ENCODE measurements around the gene ITGAL. TPM values are rescaled to one million over a fixed set of nuclear protein-coding genes. Genes with fewer than 3 reads are reported as not detected.

The ITGAL gene
- not detected in 2 replicates for total RNA-seq

GRCh38 chr16:30472328-30472942 lies at the start of gene ITGAL:
TSS of gene ITGAL (plus strand) at chr16:30472742. CDS start at chr16:30472838, 96 bp downstream.

GRCh38 chr16:30429678-30430427 lies 42.7 kb upstream of the ITGAL start, which contains the start of gene DCTPP1:
TSS of gene DCTPP1 (minus strand) at chr16:30430030. CDS start at chr16:30429980, 50 bp downstream.

GRCh38 chr16:30445408-30446202 lies 26.9 kb upstream of the ITGAL start, which contains the start of gene SEPHS2:
TSS of gene SEPHS2 (minus strand) at chr16:30445874. CDS start at chr16:30445727, 147 bp downstream.

GRCh38 chr16:30526137-30526822 lies 53.7 kb downstream of the ITGAL start, which contains the start of gene ZNF768:
TSS of gene ZNF768 (minus strand) at chr16:30526566. CDS start at chr16:30526413, 153 bp downstream.

GRCh38 chr16:30534368-30535105 lies 62.0 kb downstream of the ITGAL start, which contains the start of gene ZNF747:
TSS of gene ZNF747 (minus strand) at chr16:30534858. CDS start at chr16:30534679, 179 bp downstream.

GRCh38 chr16:30557957-30558788 lies 85.6 kb downstream of the ITGAL start, which contains the start of gene ZNF764:
TSS of gene ZNF764 (minus strand) at chr16:30558374. CDS start at chr16:30558182, 192 bp downstream.

GRCh38 chr16:30571445-30572322 lies 99.1 kb downstream of the ITGAL start, which contains the start of gene ZNF688:
TSS of gene ZNF688 (minus strand) at chr16:30571714. CDS start at chr16:30571629, 85 bp downstream.

Other genes with a start within 250 kb of the ITGAL start
- 2.0 TPM in 1 of 2 replicates, not detected in the other for gene NPIPB13, start 224.3 kb upstream of the ITGAL start, total RNA-seq
- gene CD2BP2, start 117.4 kb upstream of the ITGAL start, total RNA-seq: 47.6 and 63.2 TPM in 2 replicates
- gene TBC1D10B, start 102.2 kb upstream of the ITGAL start, total RNA-seq: 33.5 and 36.0 TPM in 2 replicates
- gene MYL11, start 97.9 kb upstream of the ITGAL start, total RNA-seq: not detected in 2 replicates
- not detected in 2 replicates for gene SEPTIN1, start 90.2 kb upstream of the ITGAL start, total RNA-seq
- gene ZNF48, start 77.3 kb upstream of the ITGAL start, total RNA-seq: 5.2 and 6.7 TPM in 2 replicates
- gene ZNF771, start 65.1 kb upstream of the ITGAL start, total RNA-seq: 7.7 and 9.0 TPM in 2 replicates
- 44.7 and 66.1 TPM in 2 replicates for gene DCTPP1, start 42.7 kb upstream of the ITGAL start, total RNA-seq
- gene SEPHS2, start 26.9 kb upstream of the ITGAL start, total RNA-seq: 15.9 and 20.4 TPM in 2 replicates
- 34.9 and 44.1 TPM in 2 replicates for gene ZNF768, start 53.8 kb downstream of the ITGAL start, total RNA-seq
- 5.7 and 7.0 TPM in 2 replicates for gene ZNF747, start 62.1 kb downstream of the ITGAL start, total RNA-seq
- gene ZNF764, start 85.6 kb downstream of the ITGAL start, total RNA-seq: 2.7 and 4.8 TPM in 2 replicates
- 7.9 and 9.8 TPM in 2 replicates for gene ZNF688, start 99.0 kb downstream of the ITGAL start, total RNA-seq
- gene ZNF785, start 113.0 kb downstream of the ITGAL start, total RNA-seq: 1.7 and 2.3 TPM in 2 replicates
- gene ZNF689, start 137.6 kb downstream of the ITGAL start, total RNA-seq: 4.9 and 5.8 TPM in 2 replicates
- gene PRR14, start 178.2 kb downstream of the ITGAL start, total RNA-seq: 15.0 and 18.1 TPM in 2 replicates
- gene FBRS, start 185.7 kb downstream of the ITGAL start, total RNA-seq: 16.9 and 21.7 TPM in 2 replicates
- gene SRCAP, start 226.4 kb downstream of the ITGAL start, total RNA-seq: 3.2 and 6.5 TPM in 2 replicates